Tibial artery (tissue), 4 donors: ENCODE measurements around the gene PLA2G2E.

Source experiments
- DNase-seq, 2 donors: peaks; one replicate each; pipeline ENCODE4 v3.0.0-alpha.2; 2019
- H3K27ac ChIP-seq, 2 donors: fragments of 200-600 bp; sonication (generic) in 1 of 2; 1 replicate in 1 of 2; 2 replicates in 1 of 2; pipeline ENCODE4 v1.5.1; 2018 to 2019; ENCODE audit warnings: mild to moderate bottlenecking in 1 of 2
- H3K27me3 ChIP-seq, 2 donors: fragments of 200-600 bp; sonication (generic) in 1 of 2; one replicate each; pipeline versions ENCODE4 v1.5.1 to v1.6.0; 2016 to 2019
- H3K36me3 ChIP-seq, 3 donors: fragments of 200-600 bp; sonication (generic) in 2 of 3; one replicate each; pipeline ENCODE4 v1.5.1; 2016 to 2019; ENCODE audit warnings: mild to moderate bottlenecking in 2 of 3
- H3K4me1 ChIP-seq, 4 donors: fragments of 200-600 bp; sonication (generic) in 2 of 4; 1 replicate in 3 of 4; 2 replicates in 1 of 4; pipeline ENCODE4 v1.5.1; 2016 to 2019
- H3K4me3 ChIP-seq, 2 donors: fragments of 200-600 bp; sonication (generic) in 1 of 2; 1 replicate in 1 of 2; 2 replicates in 1 of 2; pipeline ENCODE4 v1.5.1; 2018 to 2019; ENCODE audit warnings: mild to moderate bottlenecking in 2 of 2
- H3K9me3 ChIP-seq, 3 donors: fragments of 200-600 bp; sonication (generic) in 1 of 3; one replicate each; pipeline ENCODE4 v1.5.1; 2016 to 2019
- CTCF ChIP-seq, 2 experiments: fragments of 200-600 bp in 1 of 2; fragments of 450-650 bp in 1 of 2; IDR thresholded peaks; one replicate each; pipeline ENCODE4 v1.5.1; 2017 to 2019; ENCODE audit warnings: antibody characterized with exemption in 2 of 2, mild to moderate bottlenecking in 1 of 2, moderate library complexity in 1 of 2
- intact Hi-C: fragments of 100-400 bp; cut with DNase I; formaldehyde crosslinking; loops from one replicate; pipeline ENCODE4 v1.15.0; 2023; ENCODE audit warnings: low total_unique reads

The PLA2G2E gene

GRCh38 chr1:19926296-19927129 is 3.1 kb upstream of the PLA2G2E start:
- Histone ChIP-seq H3K4me1 (no peaks in the 10 kb centered on the region), H3K4me3 (no peak overlapping the region), H3K9me3 (peaks cover under 1 to 7% (median 3%) of the 10 kb centered on the region in 3 donors), H3K36me3 (no peaks in the 10 kb centered on the region), H3K27ac (no peak overlapping the region), H3K27me3 (peaks cover 0 to 34% of the 10 kb centered on the region in 2 donors)
- no peak for TF ChIP-seq CTCF (IDR thresholded peaks at IDR 0.05)
- intact Hi-C loops = no loop called here
- DNase-seq = no peak

- peaks cover 0 to 34% of the 10 kb centered on the region in 2 donors for H3K27me3 ChIP-seq
- H3K27ac ChIP-seq = no peak overlapping the region
- no peaks in the 10 kb centered on the region for H3K4me1 ChIP-seq
- DNase-seq = no peak
- TF ChIP-seq CTCF (IDR thresholded peaks at IDR 0.05) = no peak
- H3K9me3 ChIP-seq = no peaks in the 10 kb centered on the region
- no peaks in the 10 kb centered on the region for H3K36me3 ChIP-seq
- intact Hi-C loops = no loop called here
- H3K4me3 ChIP-seq = no peak overlapping the region
Observed at GRCh38 chr1:19925342-19926070, 2.1 kb upstream of the PLA2G2E start.

GRCh38 chr1:19923953-19924346 is 533 bp upstream of the PLA2G2E start:
- Histone ChIP-seq H3K27ac (no peak overlapping the region), H3K4me3 (no peak overlapping the region), H3K9me3 (no peaks in the 10 kb centered on the region), H3K36me3 (no peaks in the 10 kb centered on the region), H3K27me3 (peaks cover 0 to 34% of the 10 kb centered on the region in 2 donors), H3K4me1 (no peaks in the 10 kb centered on the region)
- intact Hi-C loops = no loop called here
- no peak for DNase-seq
- no peak for TF ChIP-seq CTCF (IDR thresholded peaks at IDR 0.05)

DNA sequence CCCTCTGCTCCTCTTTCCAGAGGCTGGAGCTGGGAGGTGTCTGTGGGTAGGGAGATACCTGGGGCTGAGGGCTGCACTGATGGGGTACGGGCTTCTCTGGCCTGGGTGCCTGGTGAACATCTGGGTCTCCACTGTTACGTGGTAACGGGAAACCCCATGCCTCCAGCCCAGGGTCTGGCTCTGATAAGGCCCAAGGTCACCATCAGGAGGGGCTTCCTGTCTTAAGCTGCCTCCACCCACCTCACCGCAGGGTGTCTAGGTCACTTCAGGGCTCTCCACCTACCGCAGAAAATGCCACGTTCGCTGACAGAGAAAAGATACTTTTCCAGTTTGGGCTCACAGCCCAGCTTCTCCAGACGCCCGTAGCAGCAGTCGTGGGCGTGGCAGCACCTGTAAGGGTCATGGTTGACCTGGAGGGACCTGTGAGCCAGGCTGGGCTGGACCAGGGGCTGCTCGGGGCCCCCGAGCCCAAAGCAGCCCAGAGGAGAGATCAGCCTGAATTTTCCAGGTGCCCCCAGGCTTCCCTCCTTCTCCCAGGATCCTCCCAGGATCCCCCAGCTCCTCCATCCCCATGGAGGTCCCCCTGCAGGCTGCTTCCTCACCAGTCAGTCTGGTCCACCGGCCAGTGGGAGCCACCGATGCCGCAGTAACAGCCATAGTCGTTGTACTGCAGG is 1.3 kb downstream of the PLA2G2E start:
- peaks cover 0 to 34% of the 10 kb centered on the region in 2 donors for H3K27me3 ChIP-seq
- no peak overlapping the region for H3K4me3 ChIP-seq
- H3K4me1 ChIP-seq = no peaks in the 10 kb centered on the region
- DNase-seq = no peak
- intact Hi-C loops = no loop called here
- no peaks in the 10 kb centered on the region for H3K36me3 ChIP-seq
- H3K9me3 ChIP-seq = no peaks in the 10 kb centered on the region
- no peak for TF ChIP-seq CTCF (IDR thresholded peaks at IDR 0.05)
- no peak overlapping the region for H3K27ac ChIP-seq

GRCh38 chr1:19921310-19921709 is 2.1 kb downstream of the PLA2G2E start:
- no peak overlapping the region for H3K27ac ChIP-seq
- H3K27me3 ChIP-seq = peaks cover 0 to 34% of the 10 kb centered on the region in 2 donors
- H3K4me3 ChIP-seq = no peak overlapping the region
- no peak for DNase-seq
- no peaks in the 10 kb centered on the region for H3K36me3 ChIP-seq
- TF ChIP-seq CTCF (IDR thresholded peaks at IDR 0.05) = no peak
- H3K4me1 ChIP-seq = no peaks in the 10 kb centered on the region
- intact Hi-C loops = no loop called here
- H3K9me3 ChIP-seq = no peaks in the 10 kb centered on the region
